Stimulated activated CD8-positive, alpha-beta memory T cell treated with anti-CD3 and anti-CD28 coated beads, Interleukin-2, amount 100 ng/mL, for 48 hours (primary cell): ENCODE data around the gene ZBTB12.
"Not testable (repeated sequence)": the region's sequence is repeated elsewhere in the genome, so short reads cannot be mapped to it uniquely, and the experiment has no call there.

ENCODE experiments used
- DNase-seq, 2 donors: peaks; one replicate each; pipeline ENCODE4 v3.0.0-alpha.2; 2020; ENCODE audit warnings: low read depth in 2 of 2

Gene ZBTB12

GRCh38 chr6:31874836-31875572 is 26.9 kb downstream of the ZBTB12 start:
- DNase-seq, result no peak

DNA sequence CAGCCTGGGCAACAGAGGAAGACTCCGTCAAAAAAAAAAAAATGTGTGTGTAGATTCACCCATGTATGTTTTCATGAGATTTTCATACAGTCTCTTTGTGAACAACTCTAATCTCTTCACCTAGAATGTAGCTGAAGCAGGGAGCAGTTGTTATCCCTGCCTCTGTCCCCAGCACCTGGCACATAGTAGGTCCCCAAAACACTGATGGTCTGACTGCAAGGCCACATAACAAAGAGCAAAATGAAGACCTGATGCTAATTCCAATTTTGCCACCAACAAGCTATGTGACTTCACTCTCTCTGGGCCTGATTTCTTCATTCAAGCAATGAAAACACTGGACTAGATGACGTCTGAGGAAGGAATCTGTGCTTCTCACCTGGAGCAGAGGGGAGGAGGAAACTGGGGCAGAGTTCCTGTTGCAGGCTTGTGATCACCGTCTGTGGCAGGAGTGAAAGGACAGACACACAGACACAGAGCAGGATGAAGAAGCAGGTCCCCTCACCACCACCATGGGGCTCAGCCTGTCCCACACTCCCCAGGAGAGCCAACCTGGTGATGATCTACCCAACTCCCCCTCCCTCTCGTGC is 27.7 kb downstream of the ZBTB12 start:
- no peak for DNase-seq

GRCh38 chr6:31871046-31871659 is 30.7 kb downstream of the ZBTB12 start:
- DNase-seq, result no peak

DNA sequence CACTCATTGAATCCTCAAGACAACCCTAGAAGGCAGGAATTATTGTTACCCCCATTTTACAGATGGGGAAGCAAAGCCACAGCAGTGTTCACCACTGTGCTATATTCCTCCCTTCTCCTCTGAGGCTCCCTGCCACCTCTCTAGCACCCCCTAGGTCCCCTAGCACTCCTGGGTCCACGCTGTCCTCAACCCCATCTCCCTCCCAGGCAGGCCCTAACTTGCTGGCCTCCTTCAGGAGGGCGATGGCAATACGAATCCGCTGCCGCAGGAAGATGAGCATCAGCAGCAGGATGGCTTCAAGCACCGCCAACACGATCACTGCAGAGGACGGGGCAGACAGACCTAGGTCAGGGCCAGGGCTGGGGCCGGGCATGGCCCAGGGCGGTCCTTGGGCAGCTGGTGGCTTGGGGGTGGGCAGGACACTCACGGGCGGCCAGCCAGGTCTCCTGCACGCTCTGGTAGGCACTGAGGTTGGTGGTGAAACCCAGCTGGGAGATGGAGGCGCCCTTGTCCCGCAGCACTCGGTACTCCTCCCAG is 31.4 kb downstream of the ZBTB12 start:
- DNase-seq, result no peak

GRCh38 chr6:31869343-31869742 is 32.5 kb downstream of the ZBTB12 start:
- no peak for DNase-seq

DNA sequence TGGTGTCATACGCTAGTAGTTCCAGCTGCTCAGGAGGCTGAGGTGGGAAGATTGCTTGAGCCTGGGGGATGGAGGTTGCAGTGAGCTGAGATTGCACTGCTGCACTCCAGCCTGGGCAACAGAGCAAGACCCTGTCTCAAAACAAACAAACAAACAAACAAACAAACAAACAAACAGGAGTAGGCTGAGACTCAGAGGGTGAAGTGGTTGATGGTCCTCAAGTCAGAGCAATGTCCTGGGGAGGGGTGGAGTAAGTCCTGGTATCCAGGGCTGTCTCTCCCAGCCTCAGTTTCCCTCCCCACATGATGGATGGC is 33.3 kb downstream of the ZBTB12 start:
- not testable (repeated sequence) for DNase-seq

DNA sequence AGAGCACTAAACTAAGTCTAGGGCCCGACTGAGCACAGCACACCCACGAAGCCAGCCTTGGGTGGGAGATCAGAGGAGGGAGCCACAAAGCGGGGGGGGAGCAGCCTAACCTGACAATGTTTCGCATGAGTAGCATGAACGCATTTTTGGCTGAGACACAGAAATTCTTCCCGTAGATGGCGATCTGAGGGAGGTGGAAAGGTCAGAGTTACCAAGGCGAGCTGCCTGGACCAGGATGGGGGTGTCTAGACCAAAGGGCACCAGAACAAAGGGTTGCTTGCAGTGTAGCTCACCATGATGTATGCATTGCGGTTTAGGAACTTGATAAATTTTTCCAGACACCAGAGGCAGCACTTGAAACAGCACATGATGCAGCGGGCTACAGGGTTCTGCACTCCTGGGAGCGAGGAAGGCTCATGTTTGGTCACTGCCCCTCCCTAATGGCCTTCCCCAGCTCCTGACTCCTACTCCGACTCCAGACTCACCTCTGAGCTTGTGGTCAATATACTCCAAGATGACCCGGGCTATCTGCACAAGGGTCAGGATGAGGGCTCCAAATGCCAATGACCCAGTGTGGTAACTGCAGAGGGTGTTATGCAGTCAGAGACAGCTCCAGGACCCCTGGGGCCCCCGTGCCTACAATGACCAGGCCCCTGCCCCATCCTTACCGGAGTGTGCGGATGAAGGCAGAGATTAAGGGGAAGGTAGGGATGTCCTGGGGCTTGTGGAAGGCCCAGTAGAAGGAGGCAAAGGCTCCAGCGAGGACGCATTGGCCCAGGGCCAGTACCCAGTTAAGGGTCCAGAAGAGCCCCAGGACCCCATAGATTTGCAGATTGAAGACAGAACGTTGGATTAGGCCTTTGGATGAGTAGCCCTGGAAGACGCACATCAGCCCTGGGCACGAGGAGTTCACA is 36.4 kb downstream of the ZBTB12 start:
- DNase-seq, result no peak

GRCh38 chr6:31864818-31865204 is 37.1 kb downstream of the ZBTB12 start:
- DNase-seq, result no peak

GRCh38 chr6:31864123-31864562 is 37.7 kb downstream of the ZBTB12 start:
- not testable (repeated sequence) for DNase-seq

DNA sequence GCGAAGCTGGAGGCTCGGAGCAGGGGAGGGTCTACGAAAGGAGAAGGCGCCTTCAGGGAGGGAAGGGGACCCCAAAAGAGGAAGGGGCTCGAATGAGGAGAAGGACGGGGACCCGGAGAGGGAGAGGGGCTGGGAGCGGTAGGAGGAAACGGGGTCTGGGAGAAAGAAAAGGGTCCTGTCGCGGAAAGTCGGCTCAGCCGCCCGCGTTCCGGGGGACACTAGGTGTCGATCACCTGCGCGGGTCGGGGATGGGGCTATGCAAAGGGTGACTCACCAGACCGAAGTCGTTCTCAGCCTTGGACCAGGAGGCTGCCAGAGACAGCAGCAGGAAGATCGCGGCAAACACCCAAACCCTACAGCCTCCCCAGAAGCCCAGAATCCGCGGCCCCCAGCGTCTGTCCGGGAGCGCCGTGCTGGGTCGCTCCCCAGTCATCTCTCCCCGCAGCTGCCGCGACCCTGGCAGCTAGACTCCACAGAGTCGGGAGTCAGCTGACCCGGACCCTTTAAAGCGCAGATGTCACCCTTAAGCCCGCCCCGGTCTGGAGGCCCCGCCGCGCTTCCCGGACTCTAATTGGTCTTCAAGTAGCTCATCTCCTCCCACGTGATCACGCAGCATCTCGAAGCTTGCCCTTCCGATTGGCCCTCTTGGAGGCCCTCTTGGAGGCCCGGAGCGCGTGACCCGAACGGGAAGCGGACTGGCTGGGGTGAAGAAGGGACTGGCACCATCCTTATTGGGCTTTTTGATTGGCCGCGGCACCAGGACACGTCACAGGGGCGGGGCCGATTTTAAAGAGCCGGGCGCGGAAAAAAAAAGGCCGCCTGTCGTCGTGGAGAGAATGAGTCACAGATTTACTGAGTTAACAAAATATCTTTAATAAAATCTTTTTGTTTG is 39.3 kb downstream of the ZBTB12 start, which contains the start of gene NEU1:
TSS of gene NEU1 (minus strand) at position 478 of the 892 bp plus-strand sequence. CDS start at position 433, 45 bp downstream.
- DNase-seq, result peak; percentile 97

DNA sequence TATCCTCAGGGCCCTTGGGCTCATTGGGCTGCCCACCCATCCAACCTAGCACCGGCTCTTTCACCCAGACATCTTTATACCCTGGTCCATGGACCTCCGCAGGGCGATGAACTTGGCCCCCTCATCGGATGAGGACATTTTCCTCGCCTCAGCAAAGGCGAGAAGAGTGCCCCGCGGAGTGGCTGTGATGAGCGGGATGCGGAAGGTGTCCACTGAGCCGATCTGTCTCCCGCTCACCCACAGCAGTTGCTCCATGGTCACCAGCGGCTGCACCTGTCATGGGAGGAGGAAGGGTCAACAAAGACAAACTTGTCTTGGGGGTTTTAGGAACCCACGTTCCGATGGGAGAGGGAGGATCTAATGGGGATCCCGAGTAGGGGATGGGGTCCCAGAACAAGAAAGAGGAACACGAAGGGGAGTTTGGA is 40.0 kb downstream of the ZBTB12 start:
- no peak for DNase-seq

GRCh38 chr6:31861150-31861549 is 40.7 kb downstream of the ZBTB12 start:
- DNase-seq, result no peak

GRCh38 chr6:31860349-31860748 is 41.5 kb downstream of the ZBTB12 start:
- DNase-seq, result no peak

DNA sequence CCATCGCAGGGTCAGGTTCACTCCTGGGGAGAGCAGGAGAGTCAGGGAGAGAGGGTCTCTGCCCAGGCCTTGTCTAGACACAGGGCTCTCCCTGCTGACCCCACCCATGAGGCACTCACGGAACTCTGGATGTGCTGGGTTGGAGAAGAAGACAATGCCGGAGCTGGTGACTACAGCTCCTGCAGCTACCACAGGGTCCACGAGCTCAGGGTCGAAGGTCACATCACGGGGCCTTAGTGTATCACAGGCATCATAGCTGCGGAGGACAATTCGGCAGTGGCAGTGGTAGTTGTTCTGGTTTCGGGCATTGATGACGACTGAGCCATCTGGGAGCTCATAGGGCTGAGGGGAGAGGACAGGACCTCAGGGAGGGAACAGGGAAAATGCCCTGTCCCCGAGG is 42.0 kb downstream of the ZBTB12 start:
- DNase-seq, result no peak

DNA sequence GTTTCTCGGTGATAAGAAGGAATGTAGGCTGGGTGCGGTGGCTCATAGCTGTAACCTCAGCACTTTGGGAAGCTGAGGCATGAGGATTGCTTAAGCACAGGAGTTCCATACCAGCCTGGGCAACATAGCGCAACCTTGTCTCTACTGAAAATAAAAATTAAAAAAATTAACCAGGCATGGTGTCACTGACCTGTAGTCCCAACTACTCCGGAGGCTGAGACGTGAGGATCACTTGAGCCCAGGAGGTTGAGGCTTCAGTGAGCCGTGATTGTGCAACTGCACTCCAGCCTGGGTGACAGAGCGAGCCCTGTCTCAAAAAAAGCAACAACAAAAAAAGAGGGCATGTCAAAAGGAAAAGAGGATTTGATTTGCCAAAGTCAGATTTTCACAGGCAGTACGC is 43.2 kb downstream of the ZBTB12 start:
- no peak for DNase-seq

DNA sequence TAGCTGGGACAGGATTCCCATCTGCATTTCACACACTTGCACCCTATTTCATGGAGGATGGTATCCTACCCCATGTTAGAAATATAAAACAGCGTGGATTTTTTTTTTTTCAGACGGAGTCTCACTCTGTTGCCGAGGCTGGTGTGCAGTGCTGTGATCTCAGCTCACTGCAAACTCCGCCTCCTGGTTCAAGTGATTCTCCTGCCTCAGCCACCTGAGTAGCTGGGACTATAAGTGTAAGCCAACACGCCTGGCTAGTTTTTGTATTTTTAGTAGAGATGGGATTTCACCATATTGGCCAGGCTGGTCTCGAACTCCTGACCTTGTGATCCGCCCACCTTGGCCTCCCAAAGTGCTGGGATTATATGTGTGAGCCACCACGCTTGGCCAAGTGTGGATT is 44.1 kb downstream of the ZBTB12 start:
- not testable (repeated sequence) for DNase-seq

DNA sequence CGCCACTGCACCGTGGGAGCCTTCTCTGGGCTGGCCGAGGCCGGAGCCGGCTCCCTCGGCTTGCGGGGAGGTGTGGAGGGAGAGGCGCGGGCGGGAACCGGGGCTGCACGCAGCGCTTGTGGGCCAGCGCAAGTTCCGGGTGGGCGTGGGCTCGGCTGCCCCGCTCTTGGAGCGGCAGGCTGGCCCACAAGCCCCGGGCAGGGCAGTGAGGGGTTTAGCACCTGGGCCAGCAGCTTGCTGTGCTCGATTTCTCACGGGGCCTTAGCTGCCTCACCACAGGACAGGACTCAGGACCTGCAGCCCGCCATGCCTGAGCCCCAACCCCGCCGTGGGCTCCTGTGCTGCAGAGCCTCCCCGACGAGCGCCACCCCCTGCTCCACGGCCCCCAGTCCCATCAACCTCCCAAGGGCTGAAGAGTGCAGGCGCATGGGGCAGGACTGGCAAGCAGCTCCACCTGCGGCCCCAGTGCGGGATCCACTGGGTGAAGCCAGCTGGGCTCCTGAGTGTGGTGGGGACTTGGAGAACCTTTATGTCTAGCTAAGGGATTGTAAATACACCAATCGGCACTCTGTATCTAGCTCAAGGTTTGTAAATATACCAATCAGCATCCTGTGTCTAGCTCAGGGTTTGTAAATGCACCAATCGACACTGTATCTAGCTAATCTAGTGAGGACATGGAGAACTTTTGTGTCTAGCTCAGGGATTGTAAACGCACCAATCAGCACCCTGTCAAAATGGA is 49.7 kb downstream of the ZBTB12 start:
- DNase-seq, result not testable (repeated sequence)

- no peak for DNase-seq
Measured at GRCh38 chr6:31851485-31851832, 50.4 kb downstream of the ZBTB12 start.

- no peak for DNase-seq
Measured at GRCh38 chr6:31850765-31851484, 51.0 kb downstream of the ZBTB12 start.
